HepG2 (cell line): Measurements from ENCODE around the gene MRPL37. TPM values are rescaled to one million over a fixed set of nuclear protein-coding genes. Genes with fewer than 3 reads are reported as not detected.

Source experiments
- ARNTL ChIP-seq: sonication (generic); formaldehyde crosslinking; IDR thresholded peaks from 2 replicates; pipeline ENCODE4 v1.4.0; 2020; ENCODE audit warnings: mild to moderate bottlenecking, missing genetic modification reagents
- ATF4 ChIP-seq, 2 experiments: fragments of 450-650 bp in 1 of 2; sonication (generic) in 1 of 2; formaldehyde crosslinking; IDR thresholded peaks; 2 replicates each; pipeline versions ENCODE4 v1.5.0 to v1.8.0; 2020 to 2022; ENCODE audit warnings: mild to moderate bottlenecking in 1 of 2, missing genetic modification reagents in 1 of 2
- BHLHE40 ChIP-seq: IDR thresholded peaks from 2 replicates; pipeline ENCODE4 v1.6.1; 2011; ENCODE audit warnings: low read length, improper control_type of control experiment
- DRAP1 ChIP-seq: IDR thresholded peaks from 2 replicates; pipeline ENCODE4 v1.6.1; 2016; ENCODE audit warnings: missing genetic modification reagents, missing compliant biosample characterization
- ELF4 ChIP-seq: sonication (generic); formaldehyde crosslinking; IDR thresholded peaks from 2 replicates; pipeline ENCODE4 v1.5.0; 2020; ENCODE audit warnings: missing genetic modification reagents, mild to moderate bottlenecking, moderate library complexity, borderline replicate concordance
- HMGA1 ChIP-seq: sonication (generic); formaldehyde crosslinking; conservative IDR thresholded peaks from 2 replicates; pipeline ENCODE4 v1.4.0; 2020; ENCODE audit warnings: missing genetic modification reagents
- KAT7 ChIP-seq: IDR thresholded peaks from 2 replicates; pipeline ENCODE4 v1.6.1; 2018; ENCODE audit warnings: borderline replicate concordance, missing compliant biosample characterization
- KMT2B ChIP-seq: IDR thresholded peaks from 2 replicates; pipeline ENCODE4 v1.6.1; 2016; ENCODE audit warnings: missing genetic modification reagents, missing compliant biosample characterization
- MED13 ChIP-seq: sonication (generic); formaldehyde crosslinking; IDR thresholded peaks from 2 replicates; pipeline ENCODE4 v1.5.0; 2020; ENCODE audit warnings: missing genetic modification reagents
- NFATC3 ChIP-seq: sonication (generic); formaldehyde crosslinking; IDR thresholded peaks from 2 replicates; pipeline ENCODE4 v1.5.1; 2020; ENCODE audit warnings: mild to moderate bottlenecking, missing genetic modification reagents
- NONO ChIP-seq, 2 experiments: fragments of 450-650 bp in 1 of 2; sonication (generic) in 1 of 2; formaldehyde crosslinking in 1 of 2; IDR thresholded peaks in 1 of 2; conservative IDR thresholded peaks in 1 of 2; 2 replicates each; pipeline versions ENCODE4 v1.6.1 to v1.8.0; 2017 to 2022; ENCODE audit warnings: mild to moderate bottlenecking in 1 of 2, missing genetic modification reagents in 1 of 2, moderate library complexity in 1 of 2
- SCMH1 ChIP-seq: sonication (generic); formaldehyde crosslinking; IDR thresholded peaks from 2 replicates; pipeline ENCODE4 v1.9.0; 2021; ENCODE audit warnings: missing genetic modification reagents, mild to moderate bottlenecking, borderline replicate concordance
- SP5 ChIP-seq: IDR thresholded peaks from 2 replicates; pipeline ENCODE4 v1.6.1; 2016; ENCODE audit warnings: low read depth, borderline replicate concordance
- TCF7L2 ChIP-seq: IDR thresholded peaks from 2 replicates; pipeline ENCODE4 v1.6.1; 2011; ENCODE audit warnings: mild to moderate bottlenecking, low read depth, low read length, moderate library complexity
- ZNF180 ChIP-seq: sonication (generic); formaldehyde crosslinking; IDR thresholded peaks from 2 replicates; pipeline ENCODE4 v1.4.0; 2020; ENCODE audit warnings: low read depth, missing genetic modification reagents, borderline replicate concordance
- ZNF333 ChIP-seq: sonication (generic); formaldehyde crosslinking; IDR thresholded peaks from 2 replicates; pipeline ENCODE4 v1.4.0; 2020; ENCODE audit warnings: mild to moderate bottlenecking, missing genetic modification reagents, borderline replicate concordance
- ZNF431 ChIP-seq: sonication (generic); formaldehyde crosslinking; IDR thresholded peaks from 2 replicates; pipeline ENCODE4 v1.9.0; 2022; ENCODE audit warnings: missing genetic modification reagents, low read depth, mild to moderate bottlenecking, borderline replicate concordance
- ZNF567 ChIP-seq: sonication (generic); formaldehyde crosslinking; IDR thresholded peaks from 2 replicates; pipeline ENCODE4 v1.8.1; 2023; ENCODE audit warnings: mild to moderate bottlenecking, missing genetic modification reagents, borderline replicate concordance
- ZNF570 ChIP-seq: sonication (generic); formaldehyde crosslinking; IDR thresholded peaks from 2 replicates; pipeline ENCODE4 v1.4.0; 2020; ENCODE audit warnings: mild to moderate bottlenecking, missing genetic modification reagents, borderline replicate concordance
- ZNF678 ChIP-seq: sonication (generic); formaldehyde crosslinking; IDR thresholded peaks from 2 replicates; pipeline ENCODE4 v1.4.0; 2020; ENCODE audit warnings: mild to moderate bottlenecking, missing genetic modification reagents
- ZNF816 ChIP-seq: sonication (generic); formaldehyde crosslinking; IDR thresholded peaks from 2 replicates; pipeline ENCODE4 v1.8.0; 2022; ENCODE audit warnings: missing genetic modification reagents, mild to moderate bottlenecking, borderline replicate concordance
- ZSCAN31 ChIP-seq: sonication (generic); formaldehyde crosslinking; IDR thresholded peaks from 2 replicates; pipeline ENCODE4 v1.5.0; 2020; ENCODE audit warnings: low read depth, mild to moderate bottlenecking, missing genetic modification reagents
- polyA plus RNA-seq, 8 experiments: library from polyadenylated mRNA; depleted of rRNA in 3 of 8; stranded (reverse) in 7 of 8; unstranded in 1 of 8; fragments of >200 nt; fragmentation: Illumina TruSeq in 4 of 8; extraction: Trizol in 4 of 8; gene quantifications; 2 replicates each; pipeline versions ENCODE4 v1.2.1 to v1.2.3, GENCODE V29; 2011 to 2016; ENCODE audit warnings: low read depth in 4 of 8, missing spikeins in 1 of 8, mixed read lengths in 1 of 8; ENCODE audit not compliant: insufficient read depth in 1 of 8
- total RNA-seq, 5 experiments: library from RNA; depleted of rRNA; stranded (reverse); fragments of >200 nt; fragmentation: Illumina TruSeq; extraction: Trizol; gene quantifications; 2 replicates each; pipeline ENCODE4 v1.2.3, GENCODE V29; 2016; ENCODE audit warnings: low read depth in 1 of 5
- TF ChIP-seq, protein P1 (sequence below): sonication (generic); formaldehyde crosslinking; IDR thresholded peaks from 2 replicates; pipeline ENCODE4 v1.4.0; 2020; ENCODE audit warnings: missing genetic modification reagents, mild to moderate bottlenecking, borderline replicate concordance
- TF ChIP-seq, protein P2 (sequence below): IDR thresholded peaks from 2 replicates; pipeline ENCODE4 v1.6.1; 2016; ENCODE audit warnings: missing compliant biosample characterization, missing genetic modification reagents, borderline replicate concordance

MRPL37 gene
- total and polyA plus RNA-seq, 2 of the 13 experiments (the other 11 are each of a cell fraction or from before 2014, with no cell fraction given) = 31.7 to 127 TPM

GRCh38 chr1:54199765-54200518 is at the start of gene MRPL37, which contains the start of gene CYB5RL (continued):
- no peak for TF ChIP-seq HMGA1 (CRISPR knock-in tag)
- no peak for TF ChIP-seq SCMH1 (CRISPR knock-in tag)
- TF ChIP-seq, protein P1, sequence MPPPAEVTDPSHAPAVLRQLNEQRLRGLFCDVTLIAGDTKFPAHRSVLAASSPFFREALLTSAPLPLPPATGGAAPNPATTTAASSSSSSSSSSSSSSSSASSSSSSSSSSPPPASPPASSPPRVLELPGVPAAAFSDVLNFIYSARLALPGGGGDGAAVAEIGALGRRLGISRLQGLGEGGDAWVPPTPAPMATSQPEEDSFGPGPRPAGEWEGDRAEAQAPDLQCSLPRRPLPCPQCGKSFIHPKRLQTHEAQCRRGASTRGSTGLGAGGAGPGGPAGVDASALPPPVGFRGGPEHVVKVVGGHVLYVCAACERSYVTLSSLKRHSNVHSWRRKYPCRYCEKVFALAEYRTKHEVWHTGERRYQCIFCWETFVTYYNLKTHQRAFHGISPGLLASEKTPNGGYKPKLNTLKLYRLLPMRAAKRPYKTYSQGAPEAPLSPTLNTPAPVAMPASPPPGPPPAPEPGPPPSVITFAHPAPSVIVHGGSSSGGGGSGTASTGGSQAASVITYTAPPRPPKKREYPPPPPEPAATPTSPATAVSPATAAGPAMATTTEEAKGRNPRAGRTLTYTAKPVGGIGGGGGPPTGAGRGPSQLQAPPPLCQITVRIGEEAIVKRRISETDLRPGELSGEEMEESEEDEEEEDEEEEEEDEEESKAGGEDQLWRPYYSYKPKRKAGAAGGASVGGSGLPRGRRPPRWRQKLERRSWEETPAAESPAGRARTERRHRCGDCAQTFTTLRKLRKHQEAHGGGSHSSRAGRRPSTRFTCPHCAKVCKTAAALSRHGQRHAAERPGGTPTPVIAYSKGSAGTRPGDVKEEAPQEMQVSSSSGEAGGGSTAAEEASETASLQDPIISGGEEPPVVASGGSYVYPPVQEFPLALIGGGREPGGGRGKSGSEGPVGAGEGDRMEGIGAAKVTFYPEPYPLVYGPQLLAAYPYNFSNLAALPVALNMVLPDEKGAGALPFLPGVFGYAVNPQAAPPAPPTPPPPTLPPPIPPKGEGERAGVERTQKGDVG (CRISPR knock-in tag) = no peak
- TF ChIP-seq ZNF333 = peak; percentile 80; the same call in 1 of the 2 replicates
- TF ChIP-seq ZNF180 = no peak
- TF ChIP-seq ELF4 (CRISPR knock-in tag) = 0 out of 2 replicates have a peak, but pooled peaks have one; percentile 50
- peak; percentile 73; the same call in 1 of the 2 replicates for TF ChIP-seq KAT7
- peak; percentile 70 for TF ChIP-seq KMT2B (CRISPR knock-in tag)
- TF ChIP-seq SP5 (CRISPR knock-in tag) = peak; percentile 74
- TF ChIP-seq ZSCAN31 = peak; percentile 56; the same call in 1 of the 2 replicates
- no peak for TF ChIP-seq MED13 (CRISPR knock-in tag)
- TF ChIP-seq ARNTL (CRISPR knock-in tag) = no peak
- peak; percentile 94 for TF ChIP-seq DRAP1 (CRISPR knock-in tag)
- TF ChIP-seq ZNF570 (CRISPR knock-in tag) = no peak
- TF ChIP-seq NFATC3 (CRISPR knock-in tag) = no peak
- TF ChIP-seq BHLHE40 = peak; percentile 98
- peak; percentile 42; the same call in 1 of the 2 replicates for TF ChIP-seq ZNF678 (CRISPR knock-in tag)
- TF ChIP-seq ZNF431 = 0 out of 2 replicates have a peak, but pooled peaks have one; percentile 20
- TF ChIP-seq, protein P2, sequence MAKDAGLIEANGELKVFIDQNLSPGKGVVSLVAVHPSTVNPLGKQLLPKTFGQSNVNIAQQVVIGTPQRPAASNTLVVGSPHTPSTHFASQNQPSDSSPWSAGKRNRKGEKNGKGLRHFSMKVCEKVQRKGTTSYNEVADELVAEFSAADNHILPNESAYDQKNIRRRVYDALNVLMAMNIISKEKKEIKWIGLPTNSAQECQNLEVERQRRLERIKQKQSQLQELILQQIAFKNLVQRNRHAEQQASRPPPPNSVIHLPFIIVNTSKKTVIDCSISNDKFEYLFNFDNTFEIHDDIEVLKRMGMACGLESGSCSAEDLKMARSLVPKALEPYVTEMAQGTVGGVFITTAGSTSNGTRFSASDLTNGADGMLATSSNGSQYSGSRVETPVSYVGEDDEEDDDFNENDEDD (CRISPR knock-in tag) = peak; percentile 92
- TF ChIP-seq TCF7L2 = no peak
- no peak for TF ChIP-seq NONO (IDR thresholded peaks at IDR 0.05)
- TF ChIP-seq NONO (CRISPR knock-in tag; conservative IDR thresholded peaks at IDR 0.05) = peak; percentile 23; the same call in 1 of the 2 replicates
- no peak for TF ChIP-seq ZNF567
- no peak; a peak in 1 of 4 replicates for TF ChIP-seq ATF4 (CRISPR knock-in tag; IDR thresholded peaks at IDR 0.05)
- TF ChIP-seq ZNF816 (CRISPR knock-in tag) = no peak
